NCI-H524 (cell line): ENCODE data around the gene MOB4.
"Not testable (repeated sequence)": the region's sequence is repeated elsewhere in the genome, so short reads cannot be mapped to it uniquely, and the experiment has no call there.

Experiments used
- DNase-seq, 2 experiments: peaks; one replicate each; lab custom pipeline; 2025; lab: John Stamatoyannopoulos, UW

The MOB4 gene

DNA sequence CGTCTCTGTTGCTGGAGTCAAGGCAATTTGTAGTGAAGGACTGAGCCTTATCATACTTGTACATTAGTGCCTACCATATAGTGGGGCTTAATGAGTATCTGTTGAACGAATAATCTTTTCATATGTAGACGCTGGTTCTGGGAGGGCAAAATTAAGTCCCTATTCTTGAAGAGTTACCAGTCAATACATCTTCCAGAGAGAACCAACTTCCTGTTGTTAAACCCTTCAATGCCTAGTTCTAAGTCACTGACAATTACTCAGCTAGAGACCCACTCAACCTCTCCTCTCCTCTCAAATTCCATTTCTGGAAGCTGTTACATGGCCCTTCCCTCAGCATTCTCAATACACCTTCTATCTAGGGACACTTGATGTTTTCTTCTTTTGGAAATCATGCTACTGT is 1.1 kb upstream of the MOB4 start:
- DNase-seq: peak; percentile 77 to 85

- DNase-seq: peak; percentile 83 to 95
Observed at GRCh38 chr2:197515315-197515738, 539 bp upstream of the MOB4 start.

- DNase-seq: peak in 1 of 2 experiments; percentile 36
Observed at GRCh38 chr2:197516393-197516761, 511 bp downstream of the MOB4 start.

GRCh38 chr2:197517150-197517549 is 1.3 kb downstream of the MOB4 start:
- no peak for DNase-seq

DNA sequence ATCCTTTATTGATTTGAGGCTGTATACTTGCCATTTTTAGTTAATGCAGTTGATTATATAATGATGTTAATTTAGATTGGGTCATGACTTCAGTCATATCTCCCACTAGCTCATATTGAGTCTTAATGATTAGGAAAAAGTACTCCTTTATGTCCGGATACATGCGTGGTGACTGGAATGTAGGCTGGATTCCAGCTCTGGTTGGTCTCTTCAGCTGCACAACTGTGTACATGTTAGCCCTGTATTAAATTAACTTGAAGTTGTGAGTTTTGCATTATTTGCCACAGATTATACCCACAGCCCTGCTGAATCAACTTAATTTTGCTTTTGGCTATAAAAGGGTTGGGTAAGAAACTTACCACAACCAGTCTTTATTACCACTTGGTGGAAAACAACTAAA is 22.5 kb downstream of the MOB4 start:
- no peak for DNase-seq

- DNase-seq: no peak
Observed at GRCh38 chr2:197539734-197540133, 23.9 kb downstream of the MOB4 start.

DNA sequence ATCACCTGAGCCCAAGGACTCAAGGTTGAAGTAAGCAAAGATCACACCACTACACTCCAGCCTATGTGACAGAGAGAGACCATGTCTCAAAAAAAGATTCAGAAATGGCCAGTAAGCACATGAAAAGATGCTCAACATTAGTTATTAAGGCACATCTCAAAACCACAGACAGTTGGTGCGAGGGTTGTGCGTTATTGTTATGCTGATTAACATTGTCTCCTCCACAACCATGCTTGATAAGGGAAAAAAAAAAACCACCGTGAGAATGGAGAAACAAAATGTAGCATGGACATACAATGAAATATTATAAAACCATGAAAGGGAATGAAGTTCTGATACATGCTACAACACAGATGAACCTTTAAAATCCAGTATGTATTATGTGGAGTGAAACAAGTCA is 27.3 kb downstream of the MOB4 start:
- no peak for DNase-seq

DNA sequence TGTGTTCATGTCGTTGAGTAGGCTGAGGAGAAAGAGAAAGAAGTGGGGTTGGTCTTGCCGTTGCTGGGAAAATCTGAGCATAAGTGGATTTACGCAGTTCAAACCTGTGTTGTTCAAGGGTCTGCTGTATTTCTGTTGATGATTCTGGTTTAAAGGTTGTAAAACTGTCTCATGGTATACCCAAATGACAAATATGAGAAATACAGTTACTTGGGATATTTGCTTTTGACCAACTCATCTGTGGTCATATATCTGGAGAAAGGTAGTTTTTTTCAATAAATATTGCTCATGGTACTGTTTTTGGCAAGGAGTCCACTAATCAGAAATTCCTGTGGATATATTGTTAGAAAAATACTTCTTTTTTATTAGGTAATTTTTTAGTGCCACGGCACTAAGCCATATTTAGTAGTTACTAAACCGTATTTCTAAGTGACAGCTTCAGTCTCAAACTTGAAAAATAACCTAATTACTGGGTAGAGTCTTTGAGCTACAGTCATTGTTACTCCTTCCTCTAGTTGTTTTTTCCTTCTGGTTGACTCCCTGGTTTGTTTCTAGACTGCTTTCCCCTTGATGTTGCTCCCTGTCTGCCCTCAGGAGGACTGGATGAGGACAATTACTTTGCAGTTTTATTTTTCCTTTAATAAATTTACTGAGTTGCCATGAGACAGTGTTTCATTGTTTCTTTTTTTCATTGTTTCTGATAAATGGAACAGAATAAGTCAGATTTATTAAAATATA is 31.5 kb downstream of the MOB4 start:
- DNase-seq: no peak

GRCh38 chr2:197548582-197548981 is 32.7 kb downstream of the MOB4 start:
- no peak for DNase-seq

- not testable (repeated sequence) for DNase-seq
Observed at GRCh38 chr2:197551260-197551659, 35.4 kb downstream of the MOB4 start.

DNA sequence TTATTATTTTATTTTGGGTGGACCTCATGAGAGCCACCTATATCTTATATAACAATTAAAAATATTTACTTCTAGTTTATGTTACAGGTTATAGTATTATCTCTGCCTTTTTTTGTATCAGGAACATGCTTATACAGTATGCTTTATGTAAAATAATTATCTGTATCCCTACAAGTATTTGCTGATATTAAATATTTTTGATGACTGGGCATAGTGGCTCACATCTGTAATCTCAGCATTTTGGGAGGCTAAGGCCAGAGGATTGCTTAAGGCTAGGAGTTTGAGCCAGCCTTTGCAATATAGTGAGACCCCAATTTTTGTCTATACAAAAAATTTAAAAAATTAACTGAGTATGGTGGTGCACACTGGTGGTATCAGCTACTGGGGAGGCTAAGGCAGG is 39.6 kb downstream of the MOB4 start:
- no peak for DNase-seq

- DNase-seq: no peak
Observed at GRCh38 chr2:197556456-197556855, 40.6 kb downstream of the MOB4 start.

DNA sequence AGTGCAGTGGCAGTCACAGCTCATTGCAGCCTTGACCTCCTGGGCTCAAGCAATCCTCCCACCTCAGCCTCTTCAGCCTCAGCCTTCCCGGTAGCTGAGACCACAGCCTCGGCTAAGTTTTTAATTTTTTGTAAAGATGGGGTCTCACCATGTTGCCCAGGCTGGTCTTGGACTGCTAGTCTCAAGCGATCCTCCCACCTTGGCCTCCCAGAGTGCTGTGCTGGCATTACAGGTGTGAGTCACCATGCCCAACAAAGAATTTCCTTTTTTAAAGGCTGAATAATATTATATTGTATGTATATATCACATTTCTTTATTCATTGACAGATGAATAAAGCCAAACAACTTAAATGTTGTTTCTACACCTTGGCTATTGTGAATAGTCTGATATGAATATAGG is 42.5 kb downstream of the MOB4 start:
- DNase-seq: no peak

- DNase-seq: no peak
Observed at GRCh38 chr2:197559681-197560080, 43.8 kb downstream of the MOB4 start.

DNA sequence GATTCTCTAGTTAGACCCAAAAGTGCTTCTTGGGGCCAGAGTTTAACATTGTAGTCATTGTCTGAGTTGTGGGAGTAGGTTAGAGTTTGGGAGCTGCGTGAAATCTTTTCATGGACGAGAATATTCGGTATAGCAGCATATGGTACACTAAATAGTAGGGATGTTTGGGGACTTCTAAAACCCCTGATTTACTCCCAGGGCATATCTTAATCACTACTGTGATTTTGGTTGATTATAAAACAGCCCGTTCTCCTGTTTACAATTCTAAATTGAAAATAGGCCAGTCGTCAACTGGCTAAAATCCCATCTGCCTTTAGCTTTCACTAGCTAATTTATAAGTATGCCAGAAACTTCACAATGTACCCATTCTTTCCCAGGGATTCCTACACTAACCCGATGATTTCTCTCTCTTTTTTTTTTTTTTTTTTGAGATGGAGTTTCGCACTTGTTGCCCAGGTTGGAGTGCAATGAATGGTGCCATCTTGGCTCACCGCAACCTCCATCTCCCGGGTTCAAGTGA is 44.3 kb downstream of the MOB4 start:
- DNase-seq: no peak

DNA sequence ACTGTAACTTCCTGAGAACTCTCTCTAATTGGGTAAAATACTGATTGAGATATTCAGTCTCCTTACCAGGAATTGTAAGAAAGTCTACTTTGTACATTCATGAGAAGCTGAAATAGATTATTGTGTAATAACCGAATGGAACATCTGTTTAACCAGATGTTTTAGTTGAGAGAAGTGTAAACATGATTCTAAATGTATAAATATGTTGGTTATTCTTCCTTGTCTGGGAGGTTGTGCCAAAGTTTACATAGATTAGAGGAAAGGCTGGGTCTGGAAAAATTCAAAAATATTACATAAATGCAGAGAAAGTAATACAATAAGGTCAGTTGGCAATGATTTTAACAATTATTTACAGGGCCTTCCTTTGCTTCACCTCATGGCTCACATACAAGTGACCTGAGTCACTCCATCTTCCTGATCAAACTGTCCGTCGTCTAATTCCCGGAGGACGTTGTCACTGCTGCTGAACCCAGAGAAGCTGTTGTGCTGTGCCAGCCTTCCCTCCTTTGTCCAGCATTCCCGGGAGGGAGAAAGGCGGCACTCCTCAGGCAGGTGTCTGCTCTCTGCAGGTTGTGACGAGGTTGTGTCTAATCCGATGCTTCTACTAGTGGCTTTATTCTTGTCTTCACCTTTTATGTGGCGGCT is 55.9 kb downstream of the MOB4 start:
- DNase-seq: peak in 1 of 2 experiments; percentile 5

DNA sequence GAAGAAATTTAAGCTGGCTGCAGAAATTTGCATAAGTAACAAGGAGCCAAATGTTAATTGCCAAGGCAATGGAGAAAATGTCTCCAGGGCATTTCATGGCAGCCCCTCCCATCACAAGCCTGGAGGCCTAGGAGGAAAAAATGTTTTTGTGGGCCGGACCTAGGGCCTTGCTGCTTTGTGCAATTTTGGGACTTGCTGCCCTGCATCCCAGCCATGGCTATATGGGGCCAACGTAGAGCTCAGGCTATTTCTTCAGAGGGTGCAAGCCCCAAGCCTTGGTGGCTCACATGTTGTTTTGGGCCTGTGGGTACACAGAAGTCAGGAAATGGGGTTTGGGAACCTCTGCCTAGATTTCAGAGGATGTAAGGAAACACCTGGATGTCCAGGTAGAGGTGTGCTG is 57.7 kb downstream of the MOB4 start:
- no peak for DNase-seq

DNA sequence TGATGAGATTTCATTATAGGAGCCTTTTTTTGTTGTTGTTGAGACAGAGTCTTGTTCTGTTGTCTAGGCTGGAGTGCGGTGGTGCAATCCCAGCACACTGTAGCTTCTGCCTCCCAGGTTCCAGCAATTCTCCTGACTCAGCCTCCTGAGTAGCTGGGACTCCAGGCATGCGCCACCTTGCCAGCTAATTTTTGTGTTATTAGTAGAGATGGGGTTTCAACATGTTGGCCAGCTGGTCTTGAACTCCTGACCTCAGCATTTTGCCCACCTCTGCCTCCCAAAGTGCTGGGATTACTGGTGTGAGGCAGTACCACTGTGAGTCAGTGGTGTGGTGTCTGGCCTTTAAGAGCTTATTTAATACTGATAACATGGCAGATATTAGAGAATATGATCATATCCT is 60.1 kb downstream of the MOB4 start:
- DNase-seq: no peak

GRCh38 chr2:197576631-197577030 is 60.8 kb downstream of the MOB4 start:
- DNase-seq: no peak

DNA sequence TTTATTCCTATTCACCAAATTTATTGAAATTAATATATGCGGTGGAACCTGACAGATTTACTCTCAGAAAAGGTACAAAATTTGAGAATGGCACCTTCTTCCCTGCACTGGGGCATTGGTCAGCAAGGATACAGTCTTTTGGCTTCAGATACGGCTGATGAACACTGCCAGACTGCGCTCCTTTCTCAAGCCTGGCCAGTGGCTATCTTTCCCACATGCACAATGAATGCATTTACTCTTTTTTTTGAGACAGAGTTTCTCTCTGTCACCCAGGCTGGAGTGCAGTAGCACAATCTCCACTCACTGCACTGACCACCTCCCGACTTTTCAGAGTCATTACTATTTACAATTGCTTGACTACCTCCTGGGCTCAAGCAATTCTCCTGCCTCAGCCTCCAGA is 61.6 kb downstream of the MOB4 start:
- DNase-seq: no peak

GRCh38 chr2:197578294-197578693 is 62.4 kb downstream of the MOB4 start:
- not testable (repeated sequence) for DNase-seq

DNA sequence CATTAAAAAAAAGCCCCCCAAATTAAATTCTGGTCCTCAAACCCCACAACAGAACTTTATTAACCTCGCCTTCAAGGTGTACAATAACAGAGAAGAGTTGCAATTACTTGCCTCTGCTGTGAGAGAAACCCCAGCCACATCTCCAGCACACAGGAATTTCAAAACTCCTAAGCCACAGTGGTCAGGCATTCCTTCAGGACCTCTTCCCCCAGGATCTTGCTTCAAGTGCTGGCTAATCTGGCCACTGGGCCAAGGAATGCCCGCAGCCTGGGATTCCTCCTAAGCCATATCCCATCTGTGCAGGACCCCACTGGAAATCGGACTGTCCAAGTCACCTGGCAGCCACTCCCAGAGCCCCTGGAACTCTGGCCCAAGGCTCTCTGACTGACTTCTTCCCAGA is 64.3 kb downstream of the MOB4 start:
- DNase-seq: not testable (repeated sequence)

DNA sequence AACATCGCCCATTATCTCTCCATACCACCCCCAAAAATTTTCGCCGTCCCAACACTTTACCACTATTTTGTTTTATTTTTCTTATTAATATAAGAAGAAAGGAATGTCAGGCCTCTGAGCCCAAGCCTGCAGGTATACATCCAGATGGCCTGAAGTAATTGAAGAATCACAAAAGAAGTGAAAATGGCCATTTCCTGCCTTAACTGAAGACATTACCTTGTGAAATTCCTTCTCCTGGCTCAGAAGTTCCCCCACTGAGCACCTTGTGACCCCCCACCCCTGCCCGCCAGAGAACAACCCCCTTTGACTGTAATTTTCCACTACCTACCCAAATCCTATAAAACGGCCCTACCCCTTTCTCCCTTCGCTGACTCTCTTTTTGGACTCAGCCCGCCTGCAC is 71.4 kb downstream of the MOB4 start:
- not testable (repeated sequence) for DNase-seq
